M059J (cell line): Measurements from ENCODE around the gene WBP1L. TPM values are rescaled to one million over a fixed set of nuclear protein-coding genes. Genes with fewer than 3 reads are reported as not detected.
A peak's percentile ranks its signal among the peaks of the same experiment; 100 is the strongest.
"Not testable (repeated sequence)": the region's sequence is repeated elsewhere in the genome, so short reads cannot be mapped to it uniquely, and the experiment has no call there.

Experiments used
- DNase-seq: peaks from one replicate; pipeline ENCODE4 v3.0.0-alpha.2; 2012; ENCODE audit warnings: low read depth
- total RNA-seq: library from RNA; depleted of rRNA; stranded (reverse); fragments of >200 nt; shearing (Covaris generic); gene quantifications from 2 replicates; pipeline ENCODE4 v1.2.3, GENCODE V29; 2014

Gene WBP1L
- total RNA-seq, 1 experiment from 2014 or later, result 31.3 TPM

DNA sequence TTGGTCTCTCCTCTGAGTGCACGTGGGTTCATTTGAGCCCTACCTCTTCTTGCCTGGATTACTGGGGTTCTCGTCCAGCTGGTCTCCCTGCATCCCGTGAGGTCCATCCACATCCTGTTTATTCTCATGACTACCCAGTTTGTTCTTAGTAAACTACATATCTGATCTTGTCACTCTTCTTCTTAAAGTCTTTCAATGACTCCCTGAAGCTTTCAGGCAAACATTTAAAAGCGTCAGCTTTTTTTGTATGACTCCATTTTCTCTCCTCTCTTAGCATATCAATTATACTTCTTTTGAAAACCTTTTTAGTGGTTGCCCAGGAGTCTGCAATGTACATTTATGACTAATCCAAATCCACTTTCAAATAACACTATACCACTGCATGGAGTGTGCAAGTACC, 21.8 kb upstream of the WBP1L start:
- DNase-seq, result no peak

DNA sequence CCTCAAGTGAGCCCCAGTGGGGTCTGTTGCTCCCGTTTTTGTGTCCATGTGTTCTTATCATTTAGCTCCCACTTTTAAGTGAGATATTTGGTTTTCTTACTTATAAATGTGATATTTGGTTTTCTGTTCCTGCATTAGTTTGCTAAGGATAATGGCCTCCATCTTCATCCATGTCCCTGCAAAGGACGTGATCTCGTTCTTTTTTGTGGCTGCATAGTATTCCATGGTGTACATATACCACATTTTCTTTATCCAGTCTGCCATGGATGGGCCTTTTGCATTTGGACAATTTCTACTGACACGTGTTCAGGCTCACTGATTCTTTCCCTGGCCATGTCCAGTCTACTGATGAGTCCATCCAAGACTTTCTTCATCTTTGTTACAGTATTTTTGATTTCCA, 19.8 kb upstream of the WBP1L start:
- DNase-seq, result no peak

DNA sequence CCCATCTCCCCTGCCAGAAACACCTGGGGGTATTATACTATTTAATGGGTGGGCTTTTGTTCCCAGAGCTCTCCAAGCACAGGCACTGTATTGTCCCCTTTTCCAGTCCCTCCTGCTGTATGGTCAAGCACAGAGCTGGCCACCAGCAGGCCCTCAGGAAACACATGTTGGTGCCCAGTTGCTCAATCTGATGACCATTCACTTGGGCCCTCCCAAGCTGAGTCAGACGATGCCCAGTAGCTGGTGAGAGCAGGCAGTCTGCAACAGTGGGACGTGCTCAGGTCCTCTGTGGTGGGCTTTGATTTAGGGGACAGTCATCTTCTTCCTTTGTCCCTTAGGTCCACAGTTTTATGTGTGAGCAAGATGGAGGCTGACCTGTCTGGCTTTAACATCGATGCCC, 17.5 kb upstream of the WBP1L start:
- peak; percentile 53 for DNase-seq

DNA sequence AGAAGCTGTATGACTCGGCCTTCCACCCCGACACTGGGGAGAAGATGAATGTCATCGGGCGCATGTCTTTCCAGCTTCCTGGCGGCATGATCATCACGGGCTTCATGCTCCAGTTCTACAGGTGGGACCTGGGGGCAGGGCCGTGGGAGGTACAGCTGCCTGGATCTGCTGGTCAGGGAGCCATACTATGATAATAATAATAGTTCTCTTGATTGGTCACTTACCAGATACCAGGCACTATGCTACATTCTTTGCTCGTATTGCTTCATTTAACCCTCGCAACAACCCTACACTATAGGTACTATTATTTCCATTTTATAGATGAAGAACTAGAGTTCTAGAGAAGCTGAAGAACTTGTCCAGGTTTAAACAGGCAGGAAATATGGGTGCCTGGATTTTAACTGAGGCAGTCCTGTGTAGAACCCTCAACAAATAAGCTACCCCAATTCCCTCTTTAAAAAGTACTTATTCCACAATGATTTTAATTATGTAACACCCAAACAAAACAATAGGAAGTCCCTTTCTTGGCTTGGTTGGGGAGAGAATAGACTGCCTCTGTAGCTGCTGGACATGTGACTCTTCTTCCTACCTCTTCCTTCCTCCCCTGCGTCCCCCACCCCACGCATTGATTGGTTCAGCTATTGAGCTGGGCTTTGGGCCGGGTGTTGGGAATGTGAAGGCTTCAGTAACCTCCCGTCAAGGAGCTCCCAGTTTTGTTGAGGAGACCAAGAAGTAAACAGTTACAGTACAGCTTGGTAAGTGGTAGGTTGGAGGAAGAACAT, 16.5 kb upstream of the WBP1L start:
- no peak for DNase-seq

DNA sequence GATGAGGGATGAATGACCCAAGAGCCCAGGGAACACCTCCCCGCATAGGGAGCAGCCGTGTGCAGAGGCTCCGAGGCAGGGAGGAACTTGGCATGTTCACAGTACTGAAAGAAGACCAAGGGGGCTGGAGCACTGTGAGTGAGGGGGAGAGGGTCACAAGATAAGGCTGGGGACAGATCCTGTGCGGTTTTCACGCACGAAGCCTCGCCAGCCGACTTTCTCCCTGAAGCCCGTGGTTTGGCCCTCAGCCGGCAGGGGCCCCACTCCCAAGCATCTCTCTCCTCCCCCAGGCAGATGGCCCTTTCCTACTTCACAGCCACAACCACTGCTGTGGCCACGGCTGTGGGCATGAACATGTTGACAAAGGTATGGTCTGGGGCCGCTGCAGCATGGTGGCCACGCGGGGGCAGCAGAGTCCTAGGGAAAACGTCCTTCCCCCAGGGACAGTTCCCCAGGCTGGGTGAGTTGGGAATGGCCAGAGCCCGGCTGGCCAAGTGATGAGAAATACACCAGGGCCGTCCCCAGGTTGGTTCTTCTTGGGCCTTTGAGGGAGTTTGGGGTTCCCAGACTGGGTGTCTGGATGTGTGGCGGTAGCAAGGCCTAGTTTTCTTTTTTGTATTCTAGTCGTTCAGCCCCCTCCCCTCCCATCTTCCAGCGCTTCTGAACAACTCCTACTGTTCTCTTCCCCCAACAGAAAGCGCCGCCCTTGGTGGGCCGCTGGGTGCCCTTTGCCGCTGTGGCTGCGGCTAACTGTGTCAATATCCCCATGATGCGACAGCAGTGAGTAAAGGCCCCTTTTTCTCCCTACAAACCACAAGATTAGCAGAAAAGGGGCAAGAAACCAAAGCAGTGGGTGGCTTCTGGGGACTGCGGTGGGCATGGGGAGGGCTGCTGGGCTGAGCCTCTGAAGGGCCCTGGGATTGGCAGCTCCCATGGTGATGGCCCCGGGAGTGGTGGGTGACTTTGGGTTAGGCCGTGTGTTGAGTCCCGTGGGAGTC, 14.4 kb upstream of the WBP1L start:
- peak; percentile 71 for DNase-seq

DNA sequence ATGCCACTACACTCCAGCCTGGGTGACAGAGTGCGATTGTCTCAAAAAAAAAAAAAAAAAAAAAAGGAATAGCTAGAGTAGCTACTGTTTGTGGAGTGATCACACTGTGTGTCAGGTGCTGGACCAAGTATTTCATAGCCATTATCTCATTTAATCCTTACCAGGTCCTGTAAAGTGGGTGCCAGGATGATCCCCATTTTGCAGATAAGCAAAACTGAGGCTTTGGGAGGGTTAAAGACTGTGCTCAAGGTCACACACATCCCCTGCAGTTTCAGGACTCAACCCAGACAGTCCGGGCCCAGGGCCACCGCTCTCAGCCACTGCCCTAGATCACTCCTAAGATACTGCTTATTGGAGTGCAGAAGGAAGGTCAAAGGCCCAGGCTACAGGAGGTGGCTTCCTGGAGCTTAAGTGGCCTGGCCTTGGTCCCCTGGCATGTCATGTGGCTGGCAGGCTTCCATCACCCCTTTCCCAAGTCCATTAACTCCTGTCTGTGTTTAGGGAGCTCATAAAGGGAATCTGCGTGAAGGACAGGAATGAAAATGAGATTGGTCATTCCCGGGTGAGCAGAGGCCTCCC, 12.4 kb upstream of the WBP1L start:
- DNase-seq, result no peak

DNA sequence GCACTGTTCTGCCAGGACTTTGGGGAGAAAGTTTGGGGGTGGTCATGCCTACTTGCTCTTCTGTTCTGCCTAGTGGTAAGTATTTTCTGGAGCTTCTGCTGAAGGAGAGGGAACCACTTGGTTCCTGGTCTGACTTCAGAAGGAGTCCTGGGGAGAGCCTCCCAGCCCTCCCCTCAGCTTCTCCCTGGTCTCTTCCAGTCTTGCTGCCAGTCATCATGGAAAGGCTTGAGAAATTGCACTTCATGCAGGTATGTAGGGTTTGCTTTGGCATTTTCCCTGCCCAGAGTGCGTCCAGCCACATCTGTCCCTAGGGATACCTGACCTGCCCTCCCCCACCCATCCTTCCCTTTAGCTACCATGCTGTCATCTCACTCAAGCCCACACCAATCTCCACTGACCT, 11.1 kb upstream of the WBP1L start:
- no peak for DNase-seq

DNA sequence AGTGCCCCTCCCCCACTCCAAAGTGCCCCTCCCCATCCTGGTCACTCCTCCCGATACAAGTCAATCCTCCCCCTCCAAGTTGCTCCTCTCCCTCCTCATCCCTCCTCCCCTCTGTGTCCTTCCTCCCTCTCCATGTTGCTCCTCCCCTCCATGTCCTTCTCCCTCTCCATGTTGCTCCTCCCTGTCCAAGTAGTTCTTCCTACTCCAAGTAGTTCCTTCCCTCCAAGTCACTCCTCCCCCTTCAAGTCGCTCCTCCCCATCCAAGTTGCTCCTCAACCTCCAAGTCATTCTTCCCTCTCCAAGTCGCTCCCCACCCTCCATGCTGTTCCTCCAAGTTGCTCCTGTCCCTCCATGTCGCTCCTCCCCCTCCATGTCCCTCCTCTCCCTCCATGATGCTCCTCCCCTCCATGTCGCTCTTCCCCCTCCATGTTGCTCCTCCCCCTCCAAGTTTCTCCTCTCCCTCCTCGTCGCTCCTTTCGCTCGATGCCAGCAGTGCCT, 8.6 kb upstream of the WBP1L start:
- DNase-seq, result no peak

DNA sequence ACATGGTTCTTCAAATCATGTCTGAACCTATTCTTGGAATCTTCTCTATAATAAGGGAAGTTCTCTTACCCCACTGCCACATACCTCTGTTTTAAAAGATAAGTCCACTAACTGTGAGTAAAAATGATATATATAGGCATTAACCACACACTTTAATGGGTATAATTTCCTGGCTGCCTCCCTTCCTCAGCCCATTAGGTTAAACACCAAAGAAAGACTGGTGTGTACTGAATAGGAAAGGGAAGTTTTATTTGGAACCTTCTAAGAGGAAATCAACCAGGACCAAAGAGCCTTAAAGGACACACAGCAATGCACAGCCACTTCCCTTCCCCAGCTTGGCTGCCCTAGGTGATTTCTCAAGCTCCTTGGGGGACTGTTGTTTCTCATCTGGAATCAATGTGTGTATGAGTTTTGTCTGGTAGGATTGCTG, 5.0 kb upstream of the WBP1L start:
- DNase-seq, result no peak

DNA sequence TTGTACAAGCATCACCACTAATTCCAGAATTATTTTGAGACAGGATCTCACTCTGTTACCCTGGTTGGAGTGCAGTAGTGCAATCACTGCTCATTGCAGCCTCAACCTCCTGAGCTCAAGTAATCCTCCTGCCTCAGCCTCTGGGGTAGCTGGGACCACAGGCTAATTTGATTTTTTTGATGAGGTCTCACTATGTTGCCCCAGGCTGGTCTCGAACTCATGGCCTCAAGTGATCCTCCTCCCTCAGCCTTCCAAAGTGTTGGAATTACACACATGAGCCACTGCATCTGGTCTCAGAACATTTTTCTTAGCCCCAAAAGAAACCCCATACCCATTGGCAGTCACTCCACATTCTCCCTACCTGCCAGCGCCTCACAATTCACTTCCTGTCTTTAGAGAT, 3.5 kb upstream of the WBP1L start:
- no peak for DNase-seq

DNA sequence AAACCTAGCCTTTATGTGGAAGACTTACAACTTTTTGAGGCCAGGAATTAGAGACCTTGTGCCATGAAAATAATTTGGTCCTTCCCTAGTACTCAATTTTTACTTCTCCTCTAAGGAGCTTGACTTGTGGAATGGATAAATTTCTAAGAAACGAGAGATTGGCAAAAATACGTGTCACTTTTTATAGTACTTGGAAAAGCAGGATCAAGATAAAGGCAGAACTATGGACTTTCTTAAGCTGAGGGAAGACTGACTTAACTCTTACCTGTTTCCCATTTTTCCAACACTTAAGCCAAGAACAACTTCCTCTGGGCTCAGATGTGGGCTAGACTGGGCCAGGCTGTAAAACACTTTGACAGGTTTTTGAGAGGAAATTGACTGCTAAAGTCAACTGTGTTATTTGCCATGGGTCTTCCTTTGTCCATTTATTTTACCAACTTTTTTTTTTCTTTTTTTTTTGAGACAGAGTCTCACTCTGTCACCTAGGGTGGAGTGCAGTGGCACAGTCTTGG, 2.0 kb upstream of the WBP1L start:
- no peak for DNase-seq

DNA sequence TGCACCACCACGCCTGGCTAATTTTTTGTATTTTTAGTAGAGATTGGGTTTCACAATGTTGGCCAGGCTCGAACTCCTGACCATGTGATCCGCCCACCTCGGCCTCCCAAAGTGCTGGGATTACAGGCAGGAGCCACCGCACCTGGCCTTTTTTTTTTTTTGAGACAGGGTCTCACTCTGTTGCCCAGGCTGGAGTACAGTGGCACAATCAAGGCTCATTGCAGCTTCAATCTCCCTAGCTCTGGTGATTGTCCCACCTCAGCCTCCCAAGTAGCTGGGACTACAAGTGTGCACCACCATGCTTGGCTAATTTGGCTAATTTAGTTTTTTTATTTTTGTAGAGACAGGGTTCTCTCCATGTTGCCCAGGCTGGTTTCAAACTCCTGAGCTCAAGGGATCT, 1.4 kb upstream of the WBP1L start:
- DNase-seq, result not testable (repeated sequence)

DNA sequence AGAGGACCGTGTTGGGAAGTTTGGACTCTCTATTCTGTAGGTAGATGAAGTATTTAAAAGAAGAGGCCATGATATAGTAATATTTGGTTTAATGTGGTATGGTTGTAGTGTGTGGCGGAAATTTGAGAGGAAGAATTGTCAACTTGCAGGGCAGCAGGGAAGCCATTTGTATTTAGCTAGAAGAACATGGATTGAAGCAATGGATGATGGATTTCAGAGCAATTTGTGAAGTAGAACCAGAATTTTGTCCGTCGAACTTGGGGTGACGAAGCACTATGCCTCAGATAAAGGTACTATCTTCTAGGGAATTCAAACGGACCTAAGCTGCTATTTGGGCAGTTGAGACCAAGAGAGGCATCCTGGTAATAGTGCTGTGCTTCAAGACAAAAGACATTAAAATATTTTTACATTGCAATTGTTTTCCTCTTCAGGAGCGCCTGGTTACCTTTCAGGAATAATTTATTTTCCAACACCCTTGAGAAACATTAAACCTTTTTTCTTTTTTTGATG, 615 bp upstream of the WBP1L start:
- no peak for DNase-seq

DNA sequence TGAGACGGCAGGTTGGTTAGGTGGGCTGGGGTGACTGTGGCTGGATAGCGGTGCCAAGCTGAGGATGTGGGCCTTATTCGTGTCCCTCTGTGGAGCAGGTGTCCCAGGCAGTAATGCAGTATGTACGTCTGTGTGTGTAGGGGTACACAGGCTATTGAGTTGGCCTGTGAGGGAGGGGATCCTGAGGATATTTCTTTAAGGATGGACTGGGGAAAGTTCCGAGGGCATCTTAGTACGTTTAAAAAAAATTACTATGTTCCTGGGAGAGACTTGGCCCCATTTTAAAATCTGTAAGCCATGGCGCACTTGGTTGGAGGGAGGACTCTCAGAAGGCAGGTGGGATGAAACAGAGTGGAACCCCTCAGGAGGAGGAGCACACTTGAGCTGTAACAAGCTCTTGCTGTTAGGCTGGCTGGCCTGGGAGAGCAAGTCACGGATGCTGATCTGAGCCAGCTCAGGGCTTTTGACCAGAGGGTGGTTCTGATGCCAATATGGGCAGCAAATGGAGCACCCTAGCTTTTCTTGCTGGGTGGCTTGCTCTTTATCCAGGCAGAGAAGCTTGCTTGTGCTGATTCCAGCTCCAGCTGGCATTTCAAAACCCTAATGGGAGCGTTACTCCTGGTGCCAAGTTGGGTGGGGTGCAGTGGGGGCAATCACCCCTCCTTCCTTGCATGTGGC, 765 bp downstream of the WBP1L start:
- DNase-seq, result peak; percentile 22

DNA sequence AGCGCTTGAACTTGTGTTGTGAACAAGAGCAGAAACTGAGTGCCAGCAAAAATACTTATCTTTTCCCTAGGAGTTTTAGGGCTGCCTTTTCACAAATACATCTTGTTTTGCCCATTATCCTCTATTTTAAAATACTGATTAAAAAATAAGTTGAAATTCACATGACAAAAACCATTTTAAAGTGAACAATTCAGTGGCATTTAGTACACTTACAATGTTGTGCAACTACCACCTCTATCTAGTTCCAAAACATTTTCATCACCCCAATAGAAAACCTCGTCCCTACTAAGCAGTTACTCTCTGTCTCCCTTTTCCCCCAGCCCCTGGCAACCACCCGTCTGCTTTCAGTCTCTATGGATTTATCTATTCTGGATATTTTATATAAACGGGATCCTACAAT, 1.4 kb downstream of the WBP1L start:
- no peak for DNase-seq

DNA sequence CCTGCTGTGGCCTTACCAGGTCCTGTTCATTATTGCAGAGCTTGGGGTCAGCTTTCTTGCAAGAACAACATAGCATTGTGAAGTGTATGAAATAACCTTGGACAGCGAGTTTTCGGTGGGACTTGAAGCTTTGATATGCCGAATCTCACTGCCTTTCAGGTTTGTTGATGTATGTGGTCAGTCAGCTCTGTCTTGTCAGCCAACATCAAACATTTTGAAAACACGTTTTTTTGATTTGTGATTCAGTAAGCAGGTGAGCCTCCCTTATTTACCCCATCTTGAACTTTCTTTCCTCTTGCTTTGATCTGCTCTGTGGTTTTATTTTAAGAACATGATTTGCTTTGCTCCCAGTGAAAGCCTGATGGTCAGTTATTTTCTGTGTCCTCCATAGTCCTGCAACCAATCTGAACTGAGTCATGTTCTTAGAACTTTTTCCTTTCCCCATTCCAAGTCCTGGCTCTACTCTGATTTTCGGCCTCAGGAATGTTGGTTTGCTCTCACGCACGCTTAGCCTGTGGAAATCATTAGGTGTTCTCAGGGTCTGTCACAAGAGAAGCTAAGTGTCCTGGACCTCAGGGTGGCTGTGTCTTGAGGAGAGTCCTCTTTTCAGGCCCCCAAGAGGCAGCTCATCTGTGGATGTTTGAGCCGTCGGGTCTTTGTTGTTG, 8.7 kb downstream of the WBP1L start:
- peak; percentile 61 for DNase-seq

DNA sequence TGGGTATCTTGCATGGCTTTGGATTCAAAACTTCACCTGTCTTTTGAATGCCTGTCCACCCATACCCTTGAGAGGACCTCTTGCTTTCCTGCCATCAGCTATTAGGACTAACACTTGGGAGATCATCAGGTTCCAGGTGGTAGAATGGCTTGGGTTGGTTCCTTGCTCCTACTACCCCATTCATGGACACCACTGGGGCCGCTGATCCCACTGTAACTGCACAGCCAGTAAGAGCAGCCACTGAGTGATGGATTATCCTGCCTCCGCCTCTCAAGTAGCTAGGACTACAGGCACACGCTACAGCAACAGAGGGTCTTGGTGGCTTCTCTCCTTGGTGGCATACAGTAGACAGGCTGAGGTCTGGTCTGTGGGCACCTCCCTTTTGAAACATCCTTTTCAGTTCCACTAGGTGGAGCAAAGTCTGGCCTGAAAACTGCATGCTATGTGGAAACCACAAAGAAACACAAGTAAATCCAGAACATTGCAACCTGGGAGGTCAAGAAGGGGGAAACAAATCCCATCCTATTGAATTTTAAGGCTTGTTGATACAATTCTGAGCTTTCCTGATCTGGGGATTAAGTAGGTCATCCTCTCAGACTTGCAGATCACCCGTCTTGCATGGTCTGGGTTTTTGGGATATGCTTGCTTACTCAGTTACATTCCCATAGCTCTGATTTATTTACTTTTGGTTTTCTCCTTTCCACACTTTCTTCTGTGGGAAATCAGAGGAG, 9.4 kb downstream of the WBP1L start:
- peak; percentile 51 for DNase-seq

DNA sequence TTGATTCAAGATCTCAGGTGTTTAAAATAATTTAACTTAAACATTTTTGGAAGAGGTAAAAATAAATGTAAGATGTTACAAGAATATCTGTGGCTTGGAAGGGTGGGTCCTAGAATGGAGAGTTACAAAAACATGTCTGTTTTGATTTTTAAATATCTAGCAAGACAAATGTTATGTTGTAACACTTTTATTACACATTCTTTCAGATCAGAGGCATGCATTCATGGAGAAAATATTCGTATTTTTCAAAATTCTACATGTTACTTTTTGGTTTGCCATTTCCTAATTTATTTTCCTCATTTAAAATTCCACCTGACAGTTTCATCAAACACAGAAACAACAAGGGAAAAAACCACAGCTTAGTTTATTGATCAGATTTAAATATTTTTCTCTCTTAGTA, 10.0 kb downstream of the WBP1L start:
- no peak for DNase-seq

DNA sequence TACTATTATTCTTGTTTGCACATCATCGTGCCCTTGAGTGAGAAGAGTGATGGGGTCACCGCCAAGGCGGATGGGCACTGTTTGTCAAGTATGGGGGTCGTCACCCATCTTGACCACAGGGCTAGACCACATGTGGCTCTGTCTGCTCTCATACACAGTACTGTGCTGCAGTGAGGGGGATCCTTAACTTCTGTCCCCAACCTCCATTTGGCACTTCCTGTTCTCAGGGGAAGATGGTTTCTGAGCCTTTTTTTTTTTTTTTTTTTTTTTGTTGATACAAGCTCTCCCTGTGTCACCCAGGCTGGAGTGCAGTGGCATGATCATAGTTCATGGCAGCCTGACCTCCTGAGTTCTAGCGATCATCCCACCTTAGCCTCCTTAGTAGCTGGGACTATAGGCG, 13.6 kb downstream of the WBP1L start:
- no peak for DNase-seq
